GM23338 (cell line): ENCODE results near the gene RAB3A. TPM values are rescaled to one million over a fixed set of nuclear protein-coding genes. Genes with fewer than 3 reads are reported as not detected.

ENCODE experiments used
- ATAC-seq: fragments of 200-7000 bp; cut with Tn5 transposase; 3 replicates; pipeline ENCODE4 v1.9.1; 2020
- DNase-seq: peaks from one replicate; pipeline ENCODE4 v3.0.0-alpha.2; 2015; ENCODE audit warnings: low spot score
- H2AFZ ChIP-seq: fragments of 200-600 bp; sonication (generic); 2 replicates; pipeline ENCODE4 v1.8.0; 2016; ENCODE audit warnings: antibody characterized with exemption, mild to moderate bottlenecking, moderate library complexity
- H3F3A ChIP-seq: fragments of 200-600 bp; sonication (generic); replicated peaks from 2 replicates; pipeline ENCODE4 v1.8.0; 2017; ENCODE audit warnings: antibody characterized with exemption, mixed run types, low read depth
- H3K27ac ChIP-seq: fragments of 200-600 bp; sonication (generic); 2 replicates; pipeline ENCODE4 v1.6.1; 2016; ENCODE audit warnings: low read depth
- H3K27me3 ChIP-seq: fragments of 200-600 bp; sonication (generic); 2 replicates; pipeline ENCODE4 v1.8.0; 2016; ENCODE audit warnings: mild to moderate bottlenecking, mixed run types, moderate library complexity; ENCODE audit not compliant: insufficient read depth
- H3K36me3 ChIP-seq: fragments of 200-600 bp; sonication (generic); 2 replicates; pipeline ENCODE4 v1.8.0; 2016; ENCODE audit warnings: mild to moderate bottlenecking; ENCODE audit not compliant: insufficient read depth
- H3K4me1 ChIP-seq: fragments of 200-600 bp; sonication (generic); 2 replicates; pipeline ENCODE4 v1.8.0; 2016; ENCODE audit warnings: mild to moderate bottlenecking, moderate library complexity; ENCODE audit not compliant: insufficient read depth
- H3K4me2 ChIP-seq: fragments of 200-600 bp; sonication (generic); 2 replicates; pipeline ENCODE4 v1.7.1; 2017; ENCODE audit warnings: mixed run types
- H3K4me3 ChIP-seq: fragments of 200-600 bp; sonication (generic); 2 replicates; pipeline ENCODE4 v1.6.1; 2016; ENCODE audit warnings: mixed run types
- H3K79me2 ChIP-seq: fragments of 200-600 bp; sonication (generic); replicated peaks from 2 replicates; pipeline ENCODE4 v1.8.0; 2017; ENCODE audit warnings: mild to moderate bottlenecking; ENCODE audit not compliant: insufficient read depth
- H3K9me2 ChIP-seq: fragments of 200-600 bp; sonication (generic); 2 replicates; pipeline ENCODE4 v1.8.0; 2017; ENCODE audit not compliant: insufficient read depth
- H4K20me1 ChIP-seq: fragments of 200-600 bp; sonication (generic); replicated peaks from 2 replicates; pipeline ENCODE4 v1.8.0; 2017; ENCODE audit warnings: mild to moderate bottlenecking; ENCODE audit not compliant: insufficient read depth
- H3K27ac Mint-ChIP-seq: 2 replicates; pipeline ENCODE4 v1.8.0; 2020; ENCODE audit warnings: inconsistent platforms, mild to moderate bottlenecking, moderate library complexity, mixed read lengths
- H3K27me3 Mint-ChIP-seq: 3 replicates; pipeline ENCODE4 v1.8.0; 2022; ENCODE audit warnings: low read depth, mild to moderate bottlenecking, moderate library complexity, mixed read lengths, inconsistent platforms; ENCODE audit not compliant: insufficient read depth, poor library complexity
- H3K36me3 Mint-ChIP-seq: 3 replicates; pipeline ENCODE4 v1.8.0; 2021; ENCODE audit warnings: low read depth, mild to moderate bottlenecking, inconsistent platforms, moderate library complexity, mixed read lengths
- H3K4me1 Mint-ChIP-seq: 3 replicates; pipeline ENCODE4 v1.8.0; 2020; ENCODE audit warnings: mild to moderate bottlenecking, inconsistent platforms, mixed read lengths
- H3K4me3 Mint-ChIP-seq: 3 replicates; pipeline ENCODE4 v1.8.0; 2021; ENCODE audit warnings: moderate library complexity, mild to moderate bottlenecking, inconsistent platforms, mixed read lengths
- H3K9me3 Mint-ChIP-seq: 3 replicates; pipeline ENCODE4 v1.8.0; 2020; ENCODE audit warnings: moderate library complexity, mild to moderate bottlenecking, inconsistent platforms, mixed read lengths
- CREB1 ChIP-seq: fragments of 250-450 bp; sonication (Bioruptor Pico); IDR thresholded peaks from 2 replicates; pipeline ENCODE4 v1.5.0; 2020; ENCODE audit warnings: low read depth, mild to moderate bottlenecking, moderate library complexity
- ETS1 ChIP-seq: IDR thresholded peaks from 2 replicates; pipeline ENCODE4 v1.6.1; 2016; ENCODE audit warnings: antibody characterized with exemption
- EZH2 ChIP-seq: fragments of 200-600 bp; sonication (generic); IDR thresholded peaks from one replicate; pipeline ENCODE4 v1.8.0; 2017; ENCODE audit warnings: antibody characterized with exemption, mild to moderate bottlenecking, low read depth; ENCODE audit not compliant: unreplicated experiment
- JUNB ChIP-seq: IDR thresholded peaks from one replicate; pipeline ENCODE4 v1.6.1; 2016; ENCODE audit warnings: antibody characterized with exemption; ENCODE audit not compliant: unreplicated experiment
- NANOG ChIP-seq: IDR thresholded peaks from 2 replicates; pipeline ENCODE4 v1.6.1; 2016; ENCODE audit warnings: antibody characterized with exemption, borderline replicate concordance
- POLR2AphosphoS5 ChIP-seq: IDR thresholded peaks from 2 replicates; pipeline ENCODE4 v1.6.1; 2016; ENCODE audit warnings: antibody characterized with exemption, low read depth
- STAT1 ChIP-seq: IDR thresholded peaks from one replicate; pipeline ENCODE4 v1.6.1; 2016; ENCODE audit warnings: antibody characterized with exemption; ENCODE audit not compliant: unreplicated experiment
- ZNF114 ChIP-seq: fragments of 250-450 bp; sonication (Bioruptor Pico); IDR thresholded peaks from 2 replicates; pipeline ENCODE4 v1.5.0; 2020; ENCODE audit warnings: mild to moderate bottlenecking, moderate library complexity
- ZNF331 ChIP-seq: fragments of 250-450 bp; sonication (Bioruptor Pico); IDR thresholded peaks from 2 replicates; pipeline ENCODE4 v1.5.0; 2020; ENCODE audit warnings: low read depth, mild to moderate bottlenecking, moderate library complexity
- polyA plus RNA-seq: library from polyadenylated mRNA; unstranded; fragments of >200 nt; fragmentation: Nextera tagmentation; extraction: Ambion mirVana; gene quantifications from 2 replicates; pipeline ENCODE4 v1.2.1, GENCODE V29; 2016
- total RNA-seq: library from RNA; depleted of rRNA; stranded (reverse); fragments of >200 nt; shearing (Covaris generic); gene quantifications from 2 replicates; pipeline ENCODE4 v1.2.3, GENCODE V29; 2014
- TF ChIP-seq, protein P1 (sequence below): IDR thresholded peaks from one replicate; pipeline ENCODE4 v1.6.1; 2018; ENCODE audit warnings: antibody characterized with exemption; ENCODE audit not compliant: unreplicated experiment

Gene RAB3A
- total and polyA plus RNA-seq, 2 experiments from 2014 or later = 9.7 to 20.3 TPM

GRCh38 chr19:18198374-18198773 lies 5.5 kb downstream of the RAB3A start (continued):
- TF ChIP-seq ETS1 (no peak), ZNF331 (CRISPR knock-in tag) (no peak), POLR2AphosphoS5 (no peak)
- TF ChIP-seq, protein P1, sequence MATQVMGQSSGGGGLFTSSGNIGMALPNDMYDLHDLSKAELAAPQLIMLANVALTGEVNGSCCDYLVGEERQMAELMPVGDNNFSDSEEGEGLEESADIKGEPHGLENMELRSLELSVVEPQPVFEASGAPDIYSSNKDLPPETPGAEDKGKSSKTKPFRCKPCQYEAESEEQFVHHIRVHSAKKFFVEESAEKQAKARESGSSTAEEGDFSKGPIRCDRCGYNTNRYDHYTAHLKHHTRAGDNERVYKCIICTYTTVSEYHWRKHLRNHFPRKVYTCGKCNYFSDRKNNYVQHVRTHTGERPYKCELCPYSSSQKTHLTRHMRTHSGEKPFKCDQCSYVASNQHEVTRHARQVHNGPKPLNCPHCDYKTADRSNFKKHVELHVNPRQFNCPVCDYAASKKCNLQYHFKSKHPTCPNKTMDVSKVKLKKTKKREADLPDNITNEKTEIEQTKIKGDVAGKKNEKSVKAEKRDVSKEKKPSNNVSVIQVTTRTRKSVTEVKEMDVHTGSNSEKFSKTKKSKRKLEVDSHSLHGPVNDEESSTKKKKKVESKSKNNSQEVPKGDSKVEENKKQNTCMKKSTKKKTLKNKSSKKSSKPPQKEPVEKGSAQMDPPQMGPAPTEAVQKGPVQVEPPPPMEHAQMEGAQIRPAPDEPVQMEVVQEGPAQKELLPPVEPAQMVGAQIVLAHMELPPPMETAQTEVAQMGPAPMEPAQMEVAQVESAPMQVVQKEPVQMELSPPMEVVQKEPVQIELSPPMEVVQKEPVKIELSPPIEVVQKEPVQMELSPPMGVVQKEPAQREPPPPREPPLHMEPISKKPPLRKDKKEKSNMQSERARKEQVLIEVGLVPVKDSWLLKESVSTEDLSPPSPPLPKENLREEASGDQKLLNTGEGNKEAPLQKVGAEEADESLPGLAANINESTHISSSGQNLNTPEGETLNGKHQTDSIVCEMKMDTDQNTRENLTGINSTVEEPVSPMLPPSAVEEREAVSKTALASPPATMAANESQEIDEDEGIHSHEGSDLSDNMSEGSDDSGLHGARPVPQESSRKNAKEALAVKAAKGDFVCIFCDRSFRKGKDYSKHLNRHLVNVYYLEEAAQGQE = no peak

DNA sequence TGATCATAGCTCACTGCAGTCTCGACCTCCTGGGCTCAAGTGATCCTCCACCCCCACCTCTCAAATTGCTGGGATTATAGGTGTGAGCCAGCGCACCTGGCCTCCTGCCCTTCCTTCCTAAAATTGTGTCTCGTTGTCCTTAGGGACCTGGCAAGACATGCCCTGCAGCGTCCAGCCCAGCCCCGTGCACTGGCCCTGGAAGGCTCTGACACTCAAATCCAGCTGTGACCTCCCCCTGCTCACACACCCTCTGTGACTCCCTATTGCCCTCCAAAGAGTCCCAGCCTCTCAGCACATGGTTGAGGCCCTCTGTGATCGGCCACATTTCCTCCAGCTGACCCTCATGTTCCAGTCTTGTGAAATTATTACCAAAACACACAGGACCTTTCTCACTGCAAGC lies 5.9 kb downstream of the RAB3A start:
- peaks cover under 1% of the 10 kb centered on the region; the same call in 1 of the 3 replicates for H3K9me3 Mint-ChIP-seq
- H3K4me2 ChIP-seq = no peak overlapping the region
- no peak overlapping the region for H3K4me3 ChIP-seq
- no peak for TF ChIP-seq POLR2AphosphoS5
- no peak for TF ChIP-seq ZNF114
- no peak for TF ChIP-seq CREB1 (CRISPR knock-in tag)
- no peak for TF ChIP-seq STAT1
- peaks cover 12% of the 10 kb centered on the region for H3K79me2 ChIP-seq
- ATAC-seq = no peak
- H3K27me3 Mint-ChIP-seq = peaks cover 16% of the 10 kb centered on the region
- DNase-seq = no peak
- H3K36me3 ChIP-seq = peaks cover 11% of the 10 kb centered on the region; the same call in 1 of the 2 replicates
- H3K4me1 ChIP-seq = peaks cover 8% of the 10 kb centered on the region; the same call in 1 of the 2 replicates
- H3F3A ChIP-seq = peaks cover 23% of the 10 kb centered on the region; the same call in 1 of the 2 replicates
- H3K27me3 ChIP-seq = no peaks in the 10 kb centered on the region
- H3K27ac ChIP-seq = no peak overlapping the region
- peaks cover 16% of the 10 kb centered on the region; the same call in 2 of the 3 replicates for H3K4me1 Mint-ChIP-seq
- peaks cover 45% of the 10 kb centered on the region for H3K36me3 Mint-ChIP-seq
- no peak overlapping the region for H3K4me3 Mint-ChIP-seq
- H2AFZ ChIP-seq = no peak overlapping the region
- H3K27ac Mint-ChIP-seq = no peak overlapping the region; the same call in 1 of the 2 replicates
- peaks cover 19% of the 10 kb centered on the region for H4K20me1 ChIP-seq
- H3K9me2 ChIP-seq = no peaks in the 10 kb centered on the region

DNA sequence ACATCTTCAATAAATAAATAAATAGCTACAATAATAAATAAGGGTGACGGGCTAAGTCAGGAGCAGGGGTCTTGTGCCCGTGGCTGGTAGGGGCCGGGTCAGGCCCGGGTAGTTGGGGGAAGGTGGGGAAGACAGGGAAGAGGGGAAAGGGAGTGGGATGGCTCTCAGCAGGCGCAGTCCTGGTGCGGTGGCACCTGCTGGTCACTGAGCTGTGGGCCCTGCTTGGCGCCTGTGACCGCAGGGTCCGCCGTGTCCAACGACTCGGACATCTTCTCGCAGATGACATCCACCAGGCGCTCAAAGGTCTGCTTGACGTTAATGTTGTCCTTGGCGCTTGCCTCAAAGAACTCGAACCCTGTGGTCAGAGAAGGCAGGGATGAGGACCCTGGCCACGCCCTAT lies 6.5 kb downstream of the RAB3A start:
- no peaks in the 10 kb centered on the region for H3K9me2 ChIP-seq
- H3K4me3 ChIP-seq = no peak overlapping the region
- H3K27ac ChIP-seq = no peak overlapping the region
- peaks cover 42% of the 10 kb centered on the region for H3K36me3 Mint-ChIP-seq
- H3K4me2 ChIP-seq = no peak overlapping the region
- H3K4me1 ChIP-seq = peaks cover 8% of the 10 kb centered on the region; the same call in 1 of the 2 replicates
- peaks cover 12% of the 10 kb centered on the region for H3K79me2 ChIP-seq
- DNase-seq (no peak), ATAC-seq (no peak)
- no peak overlapping the region for H2AFZ ChIP-seq
- H3F3A ChIP-seq = peaks cover 20% of the 10 kb centered on the region; the same call in 1 of the 2 replicates
- no peaks in the 10 kb centered on the region for H3K27me3 ChIP-seq
- peaks cover 11% of the 10 kb centered on the region; the same call in 1 of the 2 replicates for H3K36me3 ChIP-seq
- H3K27me3 Mint-ChIP-seq = peaks cover 22% of the 10 kb centered on the region
- no peak overlapping the region for H3K27ac Mint-ChIP-seq
- H3K9me3 Mint-ChIP-seq = peaks cover 4% of the 10 kb centered on the region; the same call in 1 of the 3 replicates
- H3K4me1 Mint-ChIP-seq = peaks cover 13% of the 10 kb centered on the region; the same call in 2 of the 3 replicates
- peaks cover 19% of the 10 kb centered on the region for H4K20me1 ChIP-seq
- H3K4me3 Mint-ChIP-seq = no peak overlapping the region
- TF ChIP-seq, protein P1 = no peak
- no peak for TF ChIP-seq NANOG
- no peak for TF ChIP-seq JUNB
- no peak for TF ChIP-seq EZH2
- no peak for TF ChIP-seq ETS1
